ENCODE results near the gene PLEKHM2. TPM values are rescaled to one million over a fixed set of nuclear protein-coding genes. Genes with fewer than 3 reads are reported as not detected.

Gene PLEKHM2
- total RNA-seq, 1 donor from 2014 or later, result 42.8 TPM

GRCh38 chr1:15733726-15734226 lies 49.7 kb downstream of the PLEKHM2 start:
- no peak overlapping the region for H3K4me3 ChIP-seq (ENCODE audit: low read depth, low read length)
- no peak for TF ChIP-seq CTCF (conservative IDR thresholded peaks at IDR 0.05; ENCODE audit: low read depth, low read length)
- DNase-seq (ENCODE audit: low read depth), result no peak

GRCh38 chr1:15734296-15734695 lies 50.2 kb downstream of the PLEKHM2 start:
- TF ChIP-seq CTCF (conservative IDR thresholded peaks at IDR 0.05; ENCODE audit: low read depth, low read length), result no peak
- no peak for DNase-seq (ENCODE audit: low read depth)
- no peak overlapping the region for H3K4me3 ChIP-seq (ENCODE audit: low read depth, low read length)

- TF ChIP-seq CTCF (conservative IDR thresholded peaks at IDR 0.05; ENCODE audit: low read depth, low read length), result no peak
- no peak for DNase-seq (ENCODE audit: low read depth)
- H3K4me3 ChIP-seq (ENCODE audit: low read depth, low read length), result no peak overlapping the region
These were observed 50.8 kb downstream of the PLEKHM2 start for GRCh38 chr1:15734901-15735300.

GRCh38 chr1:15735304-15736037 lies 51.4 kb downstream of the PLEKHM2 start:
- no peak for DNase-seq (ENCODE audit: low read depth)
- TF ChIP-seq CTCF (conservative IDR thresholded peaks at IDR 0.05; ENCODE audit: low read depth, low read length), result no peak
- H3K4me3 ChIP-seq (ENCODE audit: low read depth, low read length), result no peak overlapping the region

GRCh38 chr1:15736038-15736891 lies 52.1 kb downstream of the PLEKHM2 start, which contains the start of gene SLC25A34:
SLC25A34 (plus strand) TSS chr1:15736258; CDS start chr1:15736486, 228 bp downstream.
- no peak within 1 kb of the TSS for H3K4me3 ChIP-seq (ENCODE audit: low read depth, low read length)
- no peak for DNase-seq (ENCODE audit: low read depth)
- TF ChIP-seq CTCF (conservative IDR thresholded peaks at IDR 0.05; ENCODE audit: low read depth, low read length), result no peak

- no peak overlapping the region for H3K4me3 ChIP-seq (ENCODE audit: low read depth, low read length)
- no peak for TF ChIP-seq CTCF (conservative IDR thresholded peaks at IDR 0.05; ENCODE audit: low read depth, low read length)
- no peak for DNase-seq (ENCODE audit: low read depth)
These were observed 52.8 kb downstream of the PLEKHM2 start for GRCh38 chr1:15736892-15737261.

Data from epithelial cell of proximal tubule (primary cell).